ENCODE results near the gene MTA1.

DNA sequence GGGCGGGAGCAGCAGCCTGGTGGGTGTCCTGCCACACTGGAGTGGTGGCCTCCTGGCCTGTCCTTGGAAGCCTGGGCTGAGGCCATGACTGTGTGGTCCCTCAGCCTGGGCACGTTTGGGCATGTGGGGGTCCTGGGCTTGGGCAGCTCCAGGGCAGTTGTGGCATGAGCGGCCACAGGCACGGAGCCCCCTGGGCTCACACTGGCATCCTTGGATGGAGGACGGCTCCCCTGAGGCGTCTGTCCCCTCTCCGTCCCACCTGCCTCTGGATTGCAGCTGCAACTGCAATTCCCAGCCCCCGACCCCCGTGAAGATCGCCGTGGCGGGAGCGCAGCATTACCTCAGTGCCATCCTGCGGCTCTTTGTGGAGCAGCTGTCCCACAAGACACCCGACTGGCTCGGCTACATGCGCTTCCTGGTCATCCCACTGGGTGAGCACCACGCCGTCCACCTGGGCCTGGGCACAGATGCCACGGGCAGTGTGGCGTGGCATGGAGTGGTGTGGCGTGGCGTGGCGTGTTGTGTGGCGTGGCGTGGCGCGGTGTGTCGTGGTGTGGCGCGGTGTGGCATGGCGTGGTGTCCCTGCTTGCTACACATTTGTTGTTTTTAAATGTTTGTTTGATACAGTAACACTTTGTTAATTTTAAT, 36.4 kb upstream of the MTA1 start:
- TF ChIP-seq POLR2A (IDR thresholded peaks at IDR 0.05) (no peak), CTCF (IDR thresholded peaks at IDR 0.05) (no peak), POLR2AphosphoS5 (IDR thresholded peaks at IDR 0.05) (no peak)

Data from upper lobe of left lung (tissue), 4 donors.